ENCODE measurements around the gene CD109.

GRCh38 chr6:73699676-73700459 lies 3.9 kb downstream of the CD109 start:
- TF ChIP-seq POLR2A (IDR thresholded peaks at IDR 0.05): no peak
- TF ChIP-seq CTCF (IDR thresholded peaks at IDR 0.05): no peak
- no peak for TF ChIP-seq POLR2AphosphoS5 (IDR thresholded peaks at IDR 0.05)
- no peak for TF ChIP-seq EP300 (IDR thresholded peaks at IDR 0.05; ENCODE audit: low read depth)
